Testis (tissue), 2 donors: ENCODE measurements around the gene RERE.

ENCODE experiments used
- CTCF ChIP-seq, 3 experiments: fragments of 450-650 bp in 2 of 3; fragments of 200-600 bp in 1 of 3; sonication (generic) in 1 of 3; IDR thresholded peaks; one replicate each; pipeline ENCODE4 v1.5.1; 2016 to 2019; ENCODE audit warnings: antibody characterized with exemption in 3 of 3, mild to moderate bottlenecking in 2 of 3, moderate library complexity in 1 of 3
- POLR2A ChIP-seq: fragments of 450-650 bp; IDR thresholded peaks from one replicate; pipeline ENCODE4 v1.6.1; 2017; ENCODE audit warnings: antibody characterized with exemption, mild to moderate bottlenecking, moderate library complexity

- TF ChIP-seq CTCF (IDR thresholded peaks at IDR 0.05) (no peak), POLR2A (no peak)
Measured at GRCh38 chr1:8754247-8754650, 63.2 kb downstream of the RERE start.
